Endometrial microvascular endothelial cells (primary cell): ENCODE measurements around the gene DCP1A. TPM values are rescaled to one million over a fixed set of nuclear protein-coding genes. Genes with fewer than 3 reads are reported as not detected.
"Not testable (repeated sequence)": the region's sequence is repeated elsewhere in the genome, so short reads cannot be mapped to it uniquely, and the experiment has no call there.

ENCODE experiments used
- in situ Hi-C: cut with HindIII; loops from 2 replicates; pipeline ENCODE4 v1.10.0; 2017; ENCODE audit warnings: low sequenced_read_pairs, low pct_unique_long_range_greater_than_20kb; ENCODE audit errors: inconsistent ontology term
- total RNA-seq: library from RNA; depleted of rRNA; stranded (reverse); fragments of >200 nt; gene quantifications from one replicate; pipeline ENCODE4 v1.2.3, GENCODE V29; 2015; ENCODE audit errors: inconsistent ontology term

The DCP1A gene
- 15.0 TPM for total RNA-seq

GRCh38 chr3:53347261-53348064, at the start of gene DCP1A:
TSS of gene DCP1A (minus strand) at chr3:53347543. CDS start at chr3:53347517, 26 bp downstream.
- in situ Hi-C loops: no loop called here

DNA sequence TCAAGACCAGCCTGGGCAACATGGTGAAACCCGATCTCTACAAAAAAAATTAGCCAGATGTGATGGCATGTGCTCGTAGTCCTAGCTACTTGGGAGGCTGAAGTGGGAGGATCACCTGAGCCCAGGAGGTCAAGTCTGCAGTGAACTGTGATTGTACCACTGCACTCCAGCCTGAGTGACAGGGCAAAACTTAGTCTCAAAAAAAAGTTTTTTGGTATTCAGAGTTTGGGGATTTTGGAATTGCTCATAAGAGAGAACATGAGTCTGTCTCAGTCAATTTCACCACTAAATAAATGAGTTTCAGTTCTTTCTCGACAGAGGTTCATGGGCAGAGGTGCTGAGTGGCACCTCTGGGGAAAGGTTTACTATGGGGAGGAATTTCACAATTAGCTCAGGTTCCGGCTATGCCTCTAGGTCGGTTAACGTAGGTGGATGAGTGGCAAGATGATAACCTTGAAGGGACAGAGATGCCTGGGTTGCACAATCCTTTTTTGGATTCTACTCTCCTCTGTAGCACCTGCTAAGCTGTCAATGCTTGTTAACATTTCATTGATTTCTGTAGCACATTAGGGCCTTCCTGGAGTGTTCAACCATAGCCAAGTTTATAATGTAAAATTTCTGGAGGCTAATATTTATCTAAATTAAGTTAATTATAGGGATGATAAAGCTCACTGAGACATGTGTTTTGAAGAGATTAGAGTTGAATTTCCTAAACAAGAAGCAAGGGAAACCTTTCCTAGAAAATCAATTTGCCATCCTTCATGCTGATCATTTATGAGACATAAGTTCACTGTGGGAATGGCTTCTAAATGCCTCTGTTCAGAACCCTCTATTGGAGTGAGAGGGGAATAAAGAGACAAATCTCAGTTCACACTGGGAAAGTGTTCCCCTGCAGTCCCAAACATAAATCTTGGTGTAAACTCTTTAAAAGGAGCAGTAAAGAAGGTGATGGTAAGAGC, 37.4 kb upstream of the DCP1A start:
- in situ Hi-C loops: no loop called here

DNA sequence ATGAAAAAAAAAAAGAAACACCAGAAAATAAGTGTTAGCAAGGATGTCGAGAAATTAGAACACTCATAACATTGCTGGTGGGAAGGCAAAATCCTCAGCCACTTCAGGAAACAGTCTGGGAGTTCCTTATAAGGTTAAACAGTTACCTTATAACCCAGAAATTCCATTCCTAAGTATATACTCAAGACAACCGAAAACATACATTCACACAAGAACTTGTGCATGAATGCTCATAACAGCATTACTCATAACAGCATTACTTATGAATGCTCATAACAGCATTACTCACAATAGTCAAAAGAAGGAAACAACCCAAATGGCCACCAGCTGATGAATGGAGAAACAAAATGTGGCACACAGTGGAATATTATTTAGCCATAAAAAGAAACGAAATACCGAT, 34.8 kb upstream of the DCP1A start:
- in situ Hi-C loops: no loop called here

DNA sequence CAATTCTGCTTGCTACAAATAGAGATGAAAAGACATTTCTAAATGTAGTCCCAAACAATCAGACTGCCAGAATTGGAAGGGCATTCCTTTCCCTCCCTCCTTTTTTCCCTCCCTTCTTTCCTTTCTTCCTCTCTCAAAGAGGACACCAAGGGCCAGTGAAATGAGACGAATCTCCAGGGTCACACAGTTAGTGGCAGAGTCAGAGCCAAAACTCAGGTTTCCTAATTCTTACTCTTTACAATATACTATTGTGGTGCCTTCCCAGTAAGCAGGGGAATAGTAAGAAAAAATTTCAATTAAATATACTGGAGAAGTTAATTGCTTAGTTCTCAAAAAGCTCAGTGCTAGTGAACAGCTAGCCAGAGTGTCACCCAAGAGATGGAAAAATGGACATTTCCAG, 33.0 kb upstream of the DCP1A start:
- in situ Hi-C loops: no loop called here

- in situ Hi-C loops: no loop called here
These were observed 32.6 kb upstream of the DCP1A start for GRCh38 chr3:53379898-53380297.

GRCh38 chr3:53377794-53378193, 30.5 kb upstream of the DCP1A start:
- in situ Hi-C loops: no loop called here

- in situ Hi-C loops: no loop called here
These were observed 29.3 kb upstream of the DCP1A start for GRCh38 chr3:53376679-53377078.

GRCh38 chr3:53375019-53375418, 27.7 kb upstream of the DCP1A start:
- in situ Hi-C loops: no loop called here

DNA sequence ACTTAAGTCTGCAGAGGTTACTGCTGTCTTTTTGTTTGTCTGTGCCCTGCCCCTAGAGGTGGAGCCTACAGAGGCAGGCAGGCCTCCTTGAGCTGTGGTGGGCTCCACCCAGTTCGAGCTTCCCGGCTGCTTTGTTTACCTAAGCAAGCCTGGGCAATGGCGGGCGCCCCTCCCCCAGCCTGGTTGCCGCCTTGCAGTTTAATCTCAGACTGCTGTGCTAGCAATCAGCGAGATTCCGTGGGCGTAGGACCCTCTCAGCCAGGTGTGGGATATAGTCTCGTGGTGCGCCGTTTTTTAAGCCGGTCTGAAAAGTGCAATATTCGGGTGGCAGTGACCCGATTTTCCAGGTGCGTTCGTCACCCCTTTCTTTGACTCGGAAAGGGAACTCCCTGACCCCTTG, 23.4 kb upstream of the DCP1A start:
- in situ Hi-C loops: not testable (repeated sequence)

GRCh38 chr3:53361852-53362251, 14.5 kb upstream of the DCP1A start:
- in situ Hi-C loops: no loop called here

DNA sequence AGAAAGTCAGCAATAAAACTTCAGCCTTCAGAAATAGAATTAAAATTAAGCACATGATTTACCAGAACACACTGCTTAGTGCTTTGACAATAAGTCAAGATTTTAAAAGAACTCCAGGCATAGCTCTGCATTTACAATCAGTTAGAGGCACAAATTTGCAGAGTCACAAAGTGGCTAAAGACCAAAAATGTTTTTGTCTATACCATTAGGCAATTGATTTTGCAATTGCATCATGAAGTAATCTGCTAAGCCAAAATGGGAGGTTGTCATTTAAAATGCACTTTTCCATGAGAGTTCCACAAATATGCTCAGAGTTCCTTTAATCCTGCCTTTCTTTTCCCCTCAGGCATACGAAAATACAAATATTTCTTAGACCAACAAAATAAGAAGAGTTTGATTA, 10.1 kb upstream of the DCP1A start:
- in situ Hi-C loops: no loop called here

DNA sequence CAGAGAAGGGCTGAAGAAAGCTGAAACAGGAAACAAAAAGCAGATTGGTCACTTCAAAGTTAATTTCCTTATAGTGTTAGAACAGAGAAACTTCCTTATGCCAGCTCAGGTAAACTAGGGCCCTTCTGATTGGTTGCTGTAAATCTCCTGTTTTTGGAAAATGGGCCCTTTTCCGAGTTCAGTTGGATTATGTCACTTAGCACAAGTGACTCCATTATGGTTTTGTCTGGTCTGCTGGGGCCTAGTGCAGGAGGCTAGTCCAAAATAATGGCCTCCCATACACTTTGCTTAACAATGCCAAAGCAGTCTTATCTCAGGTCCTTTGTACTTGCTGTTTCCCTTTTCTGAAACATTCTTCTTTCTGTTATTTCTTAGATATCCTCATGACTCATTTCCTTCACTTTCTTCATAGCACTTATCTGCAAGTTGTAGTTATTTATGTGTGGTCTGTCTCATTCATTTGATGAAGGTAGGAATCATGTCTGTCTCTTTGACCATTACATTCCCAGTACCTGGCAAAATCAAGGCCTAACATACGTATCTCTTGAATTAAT, 7.7 kb upstream of the DCP1A start:
- in situ Hi-C loops: no loop called here

GRCh38 chr3:53353202-53353601, 5.9 kb upstream of the DCP1A start:
- in situ Hi-C loops: no loop called here

DNA sequence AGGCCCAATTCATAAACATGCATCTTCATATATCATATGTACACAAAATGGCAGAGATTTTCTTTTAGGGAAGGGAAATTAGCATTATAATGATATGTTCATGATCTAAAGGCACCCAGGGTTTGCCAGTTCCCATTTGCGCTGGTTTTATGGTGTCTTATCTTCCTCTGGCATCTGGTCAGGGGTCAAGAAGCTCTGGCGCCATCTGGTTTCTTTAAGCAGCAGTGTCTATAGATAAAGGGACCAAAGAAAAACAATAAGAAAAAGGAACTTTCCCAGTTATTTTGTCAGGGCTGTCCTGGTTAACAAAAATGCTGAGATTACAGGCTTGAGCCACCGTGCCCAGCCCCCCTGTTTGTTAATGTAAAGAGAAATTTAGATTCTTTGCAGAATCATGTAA, 3.3 kb upstream of the DCP1A start:
- in situ Hi-C loops: no loop called here

DNA sequence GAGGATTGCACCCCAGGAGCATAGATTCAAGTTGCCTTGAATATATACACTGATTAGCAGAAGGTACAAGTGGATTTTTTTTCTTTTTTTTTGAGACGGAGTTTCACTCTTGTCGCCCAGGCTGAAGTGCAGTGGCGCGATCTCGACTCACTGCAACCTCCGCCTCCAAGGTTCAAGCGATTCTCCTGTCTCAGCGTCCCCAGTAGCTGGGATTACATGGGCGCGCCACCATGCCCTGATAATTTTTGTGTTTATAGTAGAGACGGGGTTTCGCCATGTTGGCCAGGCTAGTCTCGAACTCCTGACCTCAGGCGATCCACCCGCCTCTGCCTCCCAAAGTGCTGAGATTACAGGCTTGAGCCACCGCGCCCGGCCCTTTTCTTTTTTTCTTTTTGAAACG, 775 bp upstream of the DCP1A start:
- in situ Hi-C loops: not testable (repeated sequence)

- in situ Hi-C loops: no loop called here
These were observed 452 bp downstream of the DCP1A start for GRCh38 chr3:53346922-53347260.

- in situ Hi-C loops: no loop called here
These were observed 829 bp downstream of the DCP1A start for GRCh38 chr3:53346514-53346913.

DNA sequence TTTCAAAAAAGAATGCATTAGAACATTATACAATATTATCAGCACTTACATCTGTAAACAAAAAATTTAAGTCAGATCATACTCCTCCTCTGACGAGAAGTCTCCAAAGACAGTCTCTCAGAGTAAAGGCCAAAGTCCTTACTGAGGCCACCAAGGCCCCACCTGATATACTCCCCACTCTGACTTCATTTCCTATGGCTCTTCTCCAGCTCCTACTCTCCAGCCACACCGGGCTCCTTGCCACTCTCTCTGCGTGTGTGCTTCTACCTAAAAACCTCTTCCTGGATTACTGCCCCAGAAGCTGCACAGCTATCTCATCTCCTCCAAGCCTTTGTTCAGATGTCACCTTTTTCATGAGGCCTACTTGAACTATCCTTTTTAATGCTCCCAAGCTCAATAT, 5.0 kb downstream of the DCP1A start:
- in situ Hi-C loops: no loop called here

DNA sequence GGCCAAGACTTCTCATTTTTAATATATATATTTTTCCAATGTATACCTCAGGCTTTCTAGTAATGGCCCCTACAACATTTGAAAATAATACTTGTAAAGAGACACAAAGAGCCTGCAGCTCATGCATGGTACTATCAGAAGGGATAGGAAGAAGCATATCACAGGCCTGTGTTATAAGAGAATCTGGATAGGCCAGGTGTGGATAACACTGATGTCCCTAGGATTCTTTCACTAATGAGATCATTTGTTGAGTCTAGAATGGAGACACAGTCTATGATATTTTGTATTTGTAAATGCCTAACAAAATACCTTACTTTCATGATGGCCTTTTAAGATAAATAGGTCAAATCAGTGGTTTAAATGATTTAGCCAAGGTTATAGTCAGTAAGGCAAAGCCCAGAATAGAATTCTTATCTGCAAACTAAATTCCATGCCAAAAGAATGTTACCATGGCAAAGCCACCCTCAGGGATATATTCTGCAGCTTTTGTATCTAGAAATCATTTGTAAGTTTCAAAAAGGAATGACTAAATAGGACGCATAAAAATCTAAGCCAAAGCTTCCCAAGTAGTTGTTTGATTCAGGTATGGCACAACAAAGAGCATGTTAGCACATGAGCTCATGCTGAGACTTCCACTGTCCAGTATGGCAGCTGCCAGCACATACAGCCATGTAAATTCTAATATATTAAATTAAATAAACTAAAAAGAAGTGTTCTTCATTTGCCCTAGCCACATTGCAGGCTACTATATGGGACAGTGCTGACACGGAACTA, 10.0 kb downstream of the DCP1A start:
- in situ Hi-C loops: no loop called here
